HepG2 (cell line): ENCODE measurements around the gene XAB2. TPM values are rescaled to one million over a fixed set of nuclear protein-coding genes. Genes with fewer than 3 reads are reported as not detected.

Experiments
- ATAC-seq: fragments of 200-7000 bp; cut with Tn5 transposase; 3 replicates; pipeline ENCODE4 v1.9.1; 2020; ENCODE audit warnings: mild to moderate bottlenecking, moderate library complexity
- BruUV-seq: library from RNA; stranded (reverse); fragments of 400-500 nt; replicated peaks from 2 replicates; lab custom pipeline; 2021; lab: Mats Ljungman, UMichigan
- CTCF ChIA-PET: fragments of 300-600 bp; formaldehyde crosslinking; extraction: SDS; loops from one replicate; lab custom pipeline; 2021; ENCODE audit warnings: low total read pairs, inconsistent platforms, low intra/inter-chr PET ratio; lab: Yijun Ruan, JAX
- POLR2A ChIA-PET: fragments of 350-600 bp; sonication (Branson Sonifier 250); formaldehyde crosslinking; loops from one replicate; lab custom pipeline; 2020; ENCODE audit warnings: antibody characterized with exemption, inconsistent platforms; lab: Yijun Ruan, JAX
- DNase-seq: peaks from one replicate; pipeline ENCODE4 v3.0.0-alpha.2; 2015; ENCODE audit warnings: low spot score
- FAIRE-seq: peaks from 3 replicates; lab custom pipeline; 2011; peaks lifted over from hg19 to GRCh38; lab: Jason Lieb, UNC
- H2AFZ ChIP-seq: one replicate; pipeline ENCODE4 v1.6.1; 2011; ENCODE audit warnings: low read length, inconsistent platforms
- H3K27ac ChIP-seq: fragments of 300-600 bp; 3 replicates; pipeline ENCODE4 v1.8.0; 2011; ENCODE audit warnings: mixed run types, mild to moderate bottlenecking, mixed read lengths, low read length, inconsistent platforms; ENCODE audit not compliant: insufficient read depth; ENCODE audit errors: extremely low read length
- H3K27me3 ChIP-seq, 2 experiments: fragments of 200-600 bp in 1 of 2; 2 replicates in 1 of 2; 3 replicates in 1 of 2; pipeline versions ENCODE4 v1.6.0 to v1.8.0; 2011; ENCODE audit warnings: low read length in 2 of 2, mild to moderate bottlenecking in 2 of 2, moderate library complexity in 2 of 2, inconsistent platforms in 1 of 2; ENCODE audit not compliant: insufficient read depth in 2 of 2, control insufficient read depth in 1 of 2
- H3K36me3 ChIP-seq, 2 experiments: fragments of 200-600 bp in 1 of 2; replicated peaks in 1 of 2; 2 replicates in 1 of 2; 3 replicates in 1 of 2; pipeline versions ENCODE4 v1.5.1 to v1.8.0; 2011; ENCODE audit warnings: low read length in 2 of 2, inconsistent platforms in 1 of 2; ENCODE audit not compliant: insufficient read depth in 2 of 2, control insufficient read depth in 1 of 2
- H3K4me1 ChIP-seq: 2 replicates; pipeline ENCODE4 v1.5.1; 2012; ENCODE audit warnings: low read length, inconsistent platforms; ENCODE audit not compliant: insufficient read depth
- H3K4me2 ChIP-seq: 2 replicates; pipeline ENCODE4 v1.6.0; 2011; ENCODE audit warnings: low read depth, low read length, inconsistent platforms
- H3K4me3 ChIP-seq, 3 experiments: fragments of 200-600 bp in 1 of 3; sonication (generic), shearing (Covaris generic) in 1 of 3; replicated peaks in 1 of 3; 2 replicates each; pipeline ENCODE4 v1.5.1; 2011 to 2016; ENCODE audit warnings: low read length in 3 of 3, inconsistent platforms in 2 of 3, low read depth in 2 of 3, mild to moderate bottlenecking in 2 of 3, control low read depth in 1 of 3, mixed read lengths in 1 of 3; ENCODE audit not compliant: insufficient read depth in 1 of 3
- H3K79me2 ChIP-seq: one replicate; pipeline ENCODE4 v1.6.1; 2011; ENCODE audit warnings: low read length, inconsistent platforms; ENCODE audit not compliant: insufficient read depth
- H3K9ac ChIP-seq: 2 replicates; pipeline ENCODE4 v1.6.0; 2011; ENCODE audit warnings: mild to moderate bottlenecking, low read depth, low read length, inconsistent platforms; ENCODE audit not compliant: insufficient read depth
- H3K9me3 ChIP-seq: 2 replicates; pipeline ENCODE4 v1.5.1; 2012; ENCODE audit warnings: mild to moderate bottlenecking, low read length
- H4K20me1 ChIP-seq: 2 replicates; pipeline ENCODE4 v1.6.0; 2011; ENCODE audit warnings: inconsistent platforms, mild to moderate bottlenecking, low read length, moderate library complexity; ENCODE audit not compliant: insufficient read depth
- ATF4 ChIP-seq, 2 experiments: fragments of 450-650 bp in 1 of 2; sonication (generic) in 1 of 2; formaldehyde crosslinking; IDR thresholded peaks; 2 replicates each; pipeline versions ENCODE4 v1.5.0 to v1.8.0; 2020 to 2022; ENCODE audit warnings: mild to moderate bottlenecking in 1 of 2, missing genetic modification reagents in 1 of 2
- CHCHD3 ChIP-seq: sonication (generic); formaldehyde crosslinking; IDR thresholded peaks from 2 replicates; pipeline ENCODE4 v1.8.0; 2022; ENCODE audit warnings: mild to moderate bottlenecking, missing genetic modification reagents, moderate library complexity
- FIP1L1 ChIP-seq: fragments of 200-400 bp; formaldehyde crosslinking; IDR thresholded peaks from 2 replicates; pipeline ENCODE4 v1.6.1; 2018; ENCODE audit warnings: low read depth, mild to moderate bottlenecking, low read length, moderate library complexity, borderline replicate concordance; ENCODE audit not compliant: insufficient read depth
- MTERF4 ChIP-seq: sonication (generic); formaldehyde crosslinking; IDR thresholded peaks from 2 replicates; pipeline ENCODE4 v1.8.0; 2023; ENCODE audit warnings: mild to moderate bottlenecking, missing genetic modification reagents
- NFYB ChIP-seq: sonication (generic); formaldehyde crosslinking; IDR thresholded peaks from 2 replicates; pipeline ENCODE4 v1.4.0; 2020; ENCODE audit warnings: missing genetic modification reagents
- RCOR2 ChIP-seq: IDR thresholded peaks from 2 replicates; pipeline ENCODE4 v1.6.1; 2016; ENCODE audit warnings: missing biosample characterization, missing genetic modification reagents
- ZC3H4 ChIP-seq: sonication (generic); formaldehyde crosslinking; IDR thresholded peaks from 2 replicates; pipeline ENCODE4 v1.4.0; 2020; ENCODE audit warnings: missing genetic modification reagents, borderline replicate concordance
- ZNF7 ChIP-seq: IDR thresholded peaks from 2 replicates; pipeline ENCODE4 v1.6.1; 2016; ENCODE audit warnings: missing biosample characterization, missing genetic modification reagents
- ZNF780A ChIP-seq: sonication (generic); formaldehyde crosslinking; IDR thresholded peaks from 2 replicates; pipeline ENCODE4 v1.8.0; 2022; ENCODE audit warnings: mild to moderate bottlenecking, missing genetic modification reagents, moderate library complexity
- ZNF792 ChIP-seq: IDR thresholded peaks from 2 replicates; pipeline ENCODE4 v1.6.1; 2016
- WGBS: methylation state at CpG from one replicate; pipeline ENCODE4 v1.1.6; 2017; ENCODE audit warnings: low lambda C conversion rate; 5-methylcytosine and 5-hydroxymethylcytosine counted together
- in situ Hi-C: cut with HindIII; loops from 2 replicates; pipeline ENCODE4 v1.10.0; 2017; ENCODE audit warnings: low pct_unique_long_range_greater_than_20kb; ENCODE audit not compliant: extremely low pct_ligation_motif_present
- intact Hi-C: fragments of 100-400 bp; cut with micrococcal nuclease; formaldehyde crosslinking; loops from one replicate; pipeline ENCODE4 v1.10.0; 2022; ENCODE audit not compliant: unreplicated experiment
- polyA plus RNA-seq, 8 experiments: library from polyadenylated mRNA; depleted of rRNA in 3 of 8; stranded (reverse) in 7 of 8; unstranded in 1 of 8; fragments of >200 nt; fragmentation: Illumina TruSeq in 4 of 8; extraction: Trizol in 4 of 8; gene quantifications; 2 replicates each; pipeline versions ENCODE4 v1.2.1 to v1.2.3, GENCODE V29; 2011 to 2016; ENCODE audit warnings: low read depth in 4 of 8, missing spikeins in 1 of 8, mixed read lengths in 1 of 8; ENCODE audit not compliant: insufficient read depth in 1 of 8
- total RNA-seq, 5 experiments: library from RNA; depleted of rRNA; stranded (reverse); fragments of >200 nt; fragmentation: Illumina TruSeq; extraction: Trizol; gene quantifications; 2 replicates each; pipeline ENCODE4 v1.2.3, GENCODE V29; 2016; ENCODE audit warnings: low read depth in 1 of 5
- TF ChIP-seq, protein P1 (sequence below): sonication (generic); formaldehyde crosslinking; IDR thresholded peaks from 2 replicates; pipeline ENCODE4 v1.4.0; 2020; ENCODE audit warnings: low read depth, mild to moderate bottlenecking, missing genetic modification reagents
- TF ChIP-seq, protein P2 (sequence below): sonication (generic); formaldehyde crosslinking; IDR thresholded peaks from 2 replicates; pipeline ENCODE4 v1.4.0; 2020; ENCODE audit warnings: missing genetic modification reagents

The XAB2 gene
- total and polyA plus RNA-seq, 2 of the 13 experiments (the other 11 are each of a cell fraction or from before 2014, with no cell fraction given) = 6.2 to 23.9 TPM

- no peak overlapping the region for H3K27ac ChIP-seq
- intact Hi-C loops = no loop called here
- H3K79me2 ChIP-seq = no peaks in the 10 kb centered on the region
- H3K36me3 ChIP-seq = no peaks in the 10 kb centered on the region
- FAIRE-seq (no peak), DNase-seq (no peak), ATAC-seq (no peak)
- TF ChIP-seq, protein P1, sequence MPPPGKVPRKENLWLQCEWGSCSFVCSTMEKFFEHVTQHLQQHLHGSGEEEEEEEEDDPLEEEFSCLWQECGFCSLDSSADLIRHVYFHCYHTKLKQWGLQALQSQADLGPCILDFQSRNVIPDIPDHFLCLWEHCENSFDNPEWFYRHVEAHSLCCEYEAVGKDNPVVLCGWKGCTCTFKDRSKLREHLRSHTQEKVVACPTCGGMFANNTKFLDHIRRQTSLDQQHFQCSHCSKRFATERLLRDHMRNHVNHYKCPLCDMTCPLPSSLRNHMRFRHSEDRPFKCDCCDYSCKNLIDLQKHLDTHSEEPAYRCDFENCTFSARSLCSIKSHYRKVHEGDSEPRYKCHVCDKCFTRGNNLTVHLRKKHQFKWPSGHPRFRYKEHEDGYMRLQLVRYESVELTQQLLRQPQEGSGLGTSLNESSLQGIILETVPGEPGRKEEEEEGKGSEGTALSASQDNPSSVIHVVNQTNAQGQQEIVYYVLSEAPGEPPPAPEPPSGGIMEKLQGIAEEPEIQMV (CRISPR knock-in tag) = no peak
- no peak for TF ChIP-seq ZC3H4 (CRISPR knock-in tag)
- TF ChIP-seq ZNF780A (CRISPR knock-in tag) = no peak
- no peak for TF ChIP-seq FIP1L1
- TF ChIP-seq RCOR2 (CRISPR knock-in tag) = no peak
- TF ChIP-seq NFYB = no peak
- no peak for TF ChIP-seq ZNF7 (CRISPR knock-in tag)
- TF ChIP-seq CHCHD3 (CRISPR knock-in tag) = no peak
- no peak for TF ChIP-seq ATF4 (CRISPR knock-in tag; IDR thresholded peaks at IDR 0.05)
- TF ChIP-seq MTERF4 = no peak
- TF ChIP-seq ZNF792 (CRISPR knock-in tag) = no peak
- TF ChIP-seq, protein P2, sequence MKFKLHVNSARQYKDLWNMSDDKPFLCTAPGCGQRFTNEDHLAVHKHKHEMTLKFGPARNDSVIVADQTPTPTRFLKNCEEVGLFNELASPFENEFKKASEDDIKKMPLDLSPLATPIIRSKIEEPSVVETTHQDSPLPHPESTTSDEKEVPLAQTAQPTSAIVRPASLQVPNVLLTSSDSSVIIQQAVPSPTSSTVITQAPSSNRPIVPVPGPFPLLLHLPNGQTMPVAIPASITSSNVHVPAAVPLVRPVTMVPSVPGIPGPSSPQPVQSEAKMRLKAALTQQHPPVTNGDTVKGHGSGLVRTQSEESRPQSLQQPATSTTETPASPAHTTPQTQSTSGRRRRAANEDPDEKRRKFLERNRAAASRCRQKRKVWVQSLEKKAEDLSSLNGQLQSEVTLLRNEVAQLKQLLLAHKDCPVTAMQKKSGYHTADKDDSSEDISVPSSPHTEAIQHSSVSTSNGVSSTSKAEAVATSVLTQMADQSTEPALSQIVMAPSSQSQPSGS (CRISPR knock-in tag) = no peak
- no peaks in the 10 kb centered on the region for H4K20me1 ChIP-seq
- in situ Hi-C loops = no loop called here
- no peaks in the 10 kb centered on the region for H3K4me1 ChIP-seq
- ChIA-PET CTCF (no interaction called here), POLR2A (no interaction called here)
- BruUV-seq = no TSS peak
- no peak overlapping the region for H3K9ac ChIP-seq
- 30% methylated on average over 8 of the region's 9 CpGs for WGBS
- H3K4me3 ChIP-seq = no peak overlapping the region
- H3K4me2 ChIP-seq = no peak overlapping the region
- H3K9me3 ChIP-seq = no peaks in the 10 kb centered on the region
- H2AFZ ChIP-seq = no peak overlapping the region
- peaks cover 0 to 25% of the 10 kb centered on the region in 2 experiments; a peak in 1 of 5 replicates for H3K27me3 ChIP-seq
Observed at GRCh38 chr19:7669641-7670040, 40.3 kb upstream of the XAB2 start.
